BLaER1 treated with 17β-estradiol and CSF1 and Interleukin-3, amounts not matched to agents 10 nM and 100 nM (cell line): ENCODE data around the gene CCDC9.
"Not testable (repeated sequence)": the region's sequence is repeated elsewhere in the genome, so short reads cannot be mapped to it uniquely, and the experiment has no call there.

Source experiments
- H3K27ac ChIP-seq, 11 experiments: shearing (Covaris generic); formaldehyde crosslinking; 2 replicates each; pipeline ENCODE4 v1.8.1; 2022
- H3K27me3 ChIP-seq, 11 experiments: shearing (Covaris generic); formaldehyde crosslinking; 2 replicates each; pipeline ENCODE4 v1.8.1; 2022
- H3K36me3 ChIP-seq, 11 experiments: shearing (Covaris generic); formaldehyde crosslinking; 2 replicates each; pipeline ENCODE4 v1.8.1; 2022
- H3K4me1 ChIP-seq, 10 experiments: shearing (Covaris generic); formaldehyde crosslinking; 2 replicates each; pipeline ENCODE4 v1.8.1; 2022
- H3K4me2 ChIP-seq, 11 experiments: shearing (Covaris generic); formaldehyde crosslinking; 2 replicates each; pipeline ENCODE4 v1.8.1; 2022
- H3K4me3 ChIP-seq, 10 experiments: shearing (Covaris generic); formaldehyde crosslinking; 2 replicates each; pipeline ENCODE4 v1.8.1; 2022
- H3K9ac ChIP-seq, 11 experiments: shearing (Covaris generic); formaldehyde crosslinking; 2 replicates each; pipeline ENCODE4 v1.8.1; 2022
- H3K9me3 ChIP-seq, 11 experiments: shearing (Covaris generic); formaldehyde crosslinking; replicated peaks in 1 of 11; 2 replicates each; pipeline ENCODE4 v1.8.1; 2022
- H4K20me1 ChIP-seq, 11 experiments: shearing (Covaris generic); formaldehyde crosslinking; 2 replicates each; pipeline ENCODE4 v1.8.1; 2022
- Cebpa-rat ChIP-seq, 11 experiments: shearing (Covaris generic); IDR thresholded peaks; 2 replicates each; pipeline ENCODE4 v1.8.1; 2022

CCDC9 gene

DNA sequence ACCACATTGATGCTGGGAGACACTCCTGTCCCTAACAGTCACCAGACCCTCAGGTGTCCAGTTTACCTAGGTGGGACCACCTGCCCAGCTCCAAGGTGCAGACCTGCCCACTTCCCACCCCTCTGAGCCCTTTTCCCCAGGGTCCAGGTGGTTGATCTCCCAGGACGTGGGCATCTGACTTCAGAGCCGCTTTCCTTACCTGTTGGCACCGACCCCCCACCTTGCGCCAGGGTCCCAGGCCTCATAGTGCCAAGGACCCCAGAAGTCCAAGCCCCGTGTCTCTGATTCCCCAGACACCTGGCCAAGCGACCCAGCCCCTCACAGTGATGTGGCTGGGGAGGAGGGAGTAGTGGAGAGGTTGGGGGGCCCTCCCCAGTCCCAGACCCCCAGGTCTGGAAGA, 15.8 kb upstream of the CCDC9 start:
- TF ChIP-seq Cebpa-rat (IDR thresholded peaks at IDR 0.05) = no peak
- Histone ChIP-seq H3K4me3 (peak overlapping the region in 4 of 10 experiments; percentile 3 to 61 (median 20); a peak in 6 of 20 replicates), H3K36me3 (no peaks in the 10 kb centered on the region), H3K27me3 (peaks cover 30 to 54% (median 51%) of the 10 kb centered on the region in 11 experiments), H3K4me2 (peak overlapping the region; percentile 64 to 86 (median 75)), H4K20me1 (peaks cover 0 to 13% (median 6%) of the 10 kb centered on the region in 11 experiments; a peak in 7 of 22 replicates), H3K9ac (peak overlapping the region in 1 of 11 experiments; percentile 11; a peak in 1 of 22 replicates), H3K9me3 (no peaks in the 10 kb centered on the region), H3K27ac (no peak overlapping the region), H3K4me1 (peaks cover 46 to 72% (median 59%) of the 10 kb centered on the region in 10 experiments)

DNA sequence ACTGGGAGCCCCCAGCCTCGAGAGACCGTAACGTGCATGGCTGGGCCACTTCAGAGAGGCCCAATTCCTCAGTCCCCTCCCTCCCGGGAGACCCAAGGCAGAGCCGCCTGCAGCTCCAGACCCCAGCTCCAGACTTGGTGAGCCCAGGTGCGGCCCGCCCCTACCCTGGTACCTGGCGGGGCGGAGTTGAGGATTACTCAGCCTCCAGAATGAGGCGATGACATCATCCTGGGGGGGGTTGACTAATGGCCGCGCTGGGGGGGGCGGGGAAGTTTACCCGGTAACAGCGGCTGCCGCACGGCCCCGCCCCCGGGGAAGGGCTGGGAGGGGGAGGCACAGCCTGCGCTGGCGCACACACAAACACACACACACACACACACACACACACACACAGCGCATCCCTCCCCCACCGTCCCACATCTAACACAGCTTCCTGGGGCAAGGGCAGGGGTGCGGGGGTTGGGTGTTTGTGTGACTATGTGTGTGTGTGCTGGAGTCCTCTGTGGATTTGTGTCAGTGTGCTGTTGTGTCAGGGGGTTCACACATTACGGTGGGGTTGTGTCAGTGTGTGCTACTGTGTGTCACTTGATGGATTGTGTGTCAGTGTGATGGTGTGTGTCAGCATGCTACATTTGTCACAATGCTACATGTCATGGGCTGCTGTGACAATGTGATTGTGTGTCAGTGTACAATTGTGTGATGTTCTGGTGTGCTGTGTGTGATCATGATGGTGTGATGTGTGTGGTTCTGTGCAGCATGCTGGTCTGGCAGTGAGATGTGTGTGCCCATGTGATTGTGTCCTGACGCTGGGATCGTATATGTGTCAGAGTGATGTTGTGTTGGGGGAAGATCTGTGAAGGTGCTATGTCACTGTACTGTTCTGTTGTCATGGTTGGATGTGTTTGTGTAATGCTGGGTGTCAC, 15.1 kb upstream of the CCDC9 start:
- Histone ChIP-seq H3K9me3 (no peaks in the 10 kb centered on the region), H3K27me3 (peaks cover 30 to 54% (median 51%) of the 10 kb centered on the region in 11 experiments), H3K4me3 (peak overlapping the region in 4 of 10 experiments; percentile 3 to 61 (median 20); a peak in 6 of 20 replicates), H3K27ac (no peak overlapping the region), H3K4me1 (peaks cover 46 to 72% (median 59%) of the 10 kb centered on the region in 10 experiments), H3K4me2 (peak overlapping the region; percentile 64 to 86 (median 75)), H3K9ac (peak overlapping the region in 1 of 11 experiments; percentile 11; a peak in 1 of 22 replicates), H4K20me1 (peaks cover 0 to 13% (median 6%) of the 10 kb centered on the region in 11 experiments; a peak in 7 of 22 replicates), H3K36me3 (no peaks in the 10 kb centered on the region)
- TF ChIP-seq Cebpa-rat (IDR thresholded peaks at IDR 0.05) = no peak

DNA sequence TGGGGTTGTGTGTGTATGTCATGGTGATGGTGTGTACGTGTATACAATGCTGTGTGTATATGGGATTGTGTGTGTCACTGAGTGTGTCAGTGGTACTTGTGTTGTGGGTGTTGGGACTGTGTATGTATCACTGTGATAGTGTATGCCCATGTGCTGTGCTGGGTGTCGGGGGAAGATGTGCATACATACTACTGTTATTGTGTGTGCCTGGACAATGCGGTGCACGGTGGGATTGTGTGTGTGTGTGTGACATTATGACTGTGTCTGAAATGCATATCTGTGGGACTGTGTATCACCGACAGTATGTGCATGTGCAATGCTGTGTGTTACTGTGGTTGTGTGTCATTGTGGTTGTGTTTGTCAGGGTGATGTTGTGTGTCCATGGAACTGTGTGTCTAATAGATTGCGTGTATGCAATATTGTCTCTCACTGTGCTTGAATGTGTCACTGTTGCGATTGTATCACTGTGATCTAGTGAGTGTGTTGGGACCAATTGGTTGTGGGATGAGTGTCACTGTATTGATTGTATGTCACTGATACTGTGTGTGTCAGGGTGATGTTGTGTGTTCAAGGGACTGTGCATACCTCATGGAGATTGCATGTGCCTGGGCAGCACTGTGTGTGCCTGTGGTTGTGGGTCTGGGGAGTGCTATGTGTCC, 14.3 kb upstream of the CCDC9 start:
- no peak for TF ChIP-seq Cebpa-rat (IDR thresholded peaks at IDR 0.05)
- Histone ChIP-seq H3K4me1 (peaks cover 46 to 64% (median 55%) of the 10 kb centered on the region in 10 experiments), H3K9ac (no peak overlapping the region), H3K4me3 (no peak overlapping the region), H3K9me3 (no peaks in the 10 kb centered on the region), H4K20me1 (peaks cover 0 to 13% (median 6%) of the 10 kb centered on the region in 11 experiments; a peak in 7 of 22 replicates), H3K4me2 (peak overlapping the region; percentile 64 to 86 (median 75); a peak in 20 of 22 replicates), H3K27me3 (peaks cover 30 to 54% (median 51%) of the 10 kb centered on the region in 11 experiments), H3K27ac (no peak overlapping the region), H3K36me3 (no peaks in the 10 kb centered on the region)

DNA sequence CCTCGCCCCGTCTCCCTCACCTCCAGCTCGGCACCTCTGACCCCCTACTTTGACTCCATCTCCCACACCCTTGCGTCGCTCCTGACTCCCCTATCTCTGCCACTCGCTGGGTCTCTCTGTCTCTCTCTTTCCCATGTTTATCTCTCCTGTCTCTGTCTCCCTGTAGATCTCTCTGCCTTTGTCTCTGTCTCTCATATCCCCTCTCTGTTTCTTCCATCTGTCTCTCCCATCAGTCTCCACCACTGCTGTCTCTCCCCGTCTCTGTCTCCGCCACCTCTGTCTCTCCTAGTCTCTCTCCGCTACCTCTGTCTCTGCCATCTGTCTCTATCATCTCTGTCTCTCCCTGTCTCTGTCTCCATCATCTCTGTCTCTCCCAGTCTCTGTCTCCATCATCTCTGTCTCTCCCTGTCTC, 13.0 kb upstream of the CCDC9 start:
- TF ChIP-seq Cebpa-rat (IDR thresholded peaks at IDR 0.05) = no peak
- H3K4me1 ChIP-seq = peaks cover 43 to 60% (median 52%) of the 10 kb centered on the region in 10 experiments
- peaks cover 0 to 13% (median 6%) of the 10 kb centered on the region in 11 experiments; a peak in 7 of 22 replicates for H4K20me1 ChIP-seq
- H3K9me3 ChIP-seq = no peaks in the 10 kb centered on the region
- peak overlapping the region; percentile 4 to 59 (median 46); a peak in 15 of 20 replicates for H3K4me3 ChIP-seq
- H3K27me3 ChIP-seq = peaks cover 30 to 53% (median 51%) of the 10 kb centered on the region in 11 experiments
- H3K9ac ChIP-seq = peak overlapping the region; percentile 49 to 81 (median 72); a peak in 19 of 22 replicates
- peak overlapping the region; percentile 62 to 88 (median 77); a peak in 20 of 22 replicates for H3K27ac ChIP-seq
- no peaks in the 10 kb centered on the region for H3K36me3 ChIP-seq
- H3K4me2 ChIP-seq = peak overlapping the region; percentile 56 to 96 (median 87)

DNA sequence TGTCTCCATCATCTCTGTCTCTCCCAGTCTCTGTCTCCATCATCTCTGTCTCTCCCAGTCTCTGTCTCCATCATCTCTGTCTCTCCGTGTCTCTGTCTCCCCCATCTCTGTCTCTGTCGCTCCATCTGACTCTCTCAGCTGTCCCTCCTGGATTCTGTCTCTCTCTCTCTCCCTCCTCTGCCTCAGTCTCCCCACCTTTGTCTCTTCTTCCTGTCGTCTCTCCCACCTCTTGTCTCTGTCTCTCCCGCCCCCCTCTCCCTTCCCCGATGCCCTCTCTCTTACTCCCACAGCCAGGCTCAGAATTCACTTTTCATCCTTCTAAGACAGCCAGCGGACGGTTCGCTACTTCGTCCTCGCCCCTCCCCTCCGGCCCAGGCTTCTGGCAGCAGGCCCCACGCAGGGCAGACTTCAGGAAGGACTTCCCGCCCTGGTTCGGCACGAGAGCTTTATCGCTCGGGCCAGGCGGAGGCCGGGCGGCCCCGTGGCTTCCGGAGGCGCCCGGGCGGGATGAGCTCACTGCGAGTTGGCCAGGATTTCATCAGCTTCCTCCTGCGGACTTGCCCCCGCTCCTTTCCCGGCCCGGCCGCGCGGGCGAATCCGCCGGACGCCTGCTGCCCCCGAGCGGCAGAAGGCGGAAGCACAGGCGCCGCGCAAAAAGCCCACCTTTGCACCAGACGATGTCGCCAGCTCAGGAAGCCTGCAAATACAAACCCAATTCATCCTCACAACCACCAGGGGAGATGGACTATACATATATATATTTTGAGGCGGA, 12.4 kb upstream of the CCDC9 start:
- H3K27me3 ChIP-seq = peaks cover 30 to 48% (median 46%) of the 10 kb centered on the region in 11 experiments
- peak overlapping the region; percentile 66 to 96 (median 87) for H3K4me2 ChIP-seq
- H3K36me3 ChIP-seq = no peaks in the 10 kb centered on the region
- H3K4me3 ChIP-seq = peak overlapping the region; percentile 4 to 59 (median 46); a peak in 15 of 20 replicates
- H3K9me3 ChIP-seq = no peaks in the 10 kb centered on the region
- TF ChIP-seq Cebpa-rat (IDR thresholded peaks at IDR 0.05) = peak in 7 of 11 experiments; percentile 24 to 93 (median 73); a peak in 12 of 22 replicates
- peaks cover 43 to 58% (median 52%) of the 10 kb centered on the region in 10 experiments for H3K4me1 ChIP-seq
- peak overlapping the region; percentile 62 to 88 (median 77); a peak in 21 of 22 replicates for H3K27ac ChIP-seq
- H3K9ac ChIP-seq = peak overlapping the region; percentile 55 to 81 (median 72); a peak in 21 of 22 replicates
- peaks cover 0 to 13% (median 6%) of the 10 kb centered on the region in 11 experiments; a peak in 7 of 22 replicates for H4K20me1 ChIP-seq

DNA sequence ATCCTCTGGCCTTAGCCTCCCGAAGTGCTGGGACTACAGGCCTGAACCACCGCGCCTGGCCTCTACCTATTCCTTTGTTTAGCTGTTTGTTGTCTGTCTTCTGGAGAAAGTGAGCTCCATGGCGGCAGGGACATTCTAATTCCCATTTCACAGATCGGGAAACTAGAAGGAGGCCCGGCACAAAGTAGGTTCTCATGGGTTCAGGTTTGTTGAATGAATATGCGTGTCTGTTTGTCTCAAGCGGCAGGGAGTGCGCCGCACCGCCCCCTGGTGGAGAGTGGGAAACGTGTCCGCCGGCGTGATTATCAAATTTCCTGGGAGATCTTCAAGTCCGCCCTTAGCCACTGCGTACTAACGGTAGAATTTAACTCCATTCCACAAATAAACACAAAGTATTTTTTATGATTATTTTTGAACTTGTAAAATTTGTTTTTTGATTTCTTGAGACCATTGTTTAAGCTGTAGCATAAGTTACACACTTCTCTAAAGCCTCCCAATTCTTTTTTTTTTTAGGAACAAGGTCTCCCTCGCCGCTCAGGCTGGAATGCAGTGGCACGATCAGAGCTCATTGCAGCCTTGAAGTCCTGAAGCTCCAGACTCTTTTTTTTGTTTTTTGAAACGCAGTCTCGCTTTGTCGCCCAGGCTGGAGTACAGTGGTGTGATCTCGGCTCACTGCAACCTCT, 8.9 kb upstream of the CCDC9 start:
- Histone ChIP-seq H3K9ac (no peak overlapping the region), H4K20me1 (no peaks in the 10 kb centered on the region; a peak in 1 of 22 replicates), H3K4me2 (no peak overlapping the region), H3K4me3 (no peak overlapping the region), H3K4me1 (peaks cover 19 to 34% (median 27%) of the 10 kb centered on the region in 10 experiments), H3K27ac (no peak overlapping the region), H3K27me3 (peaks cover 0 to 13% (median 11%) of the 10 kb centered on the region in 11 experiments; a peak in 18 of 22 replicates), H3K36me3 (no peaks in the 10 kb centered on the region), H3K9me3 (no peaks in the 10 kb centered on the region)
- no peak for TF ChIP-seq Cebpa-rat (IDR thresholded peaks at IDR 0.05)

DNA sequence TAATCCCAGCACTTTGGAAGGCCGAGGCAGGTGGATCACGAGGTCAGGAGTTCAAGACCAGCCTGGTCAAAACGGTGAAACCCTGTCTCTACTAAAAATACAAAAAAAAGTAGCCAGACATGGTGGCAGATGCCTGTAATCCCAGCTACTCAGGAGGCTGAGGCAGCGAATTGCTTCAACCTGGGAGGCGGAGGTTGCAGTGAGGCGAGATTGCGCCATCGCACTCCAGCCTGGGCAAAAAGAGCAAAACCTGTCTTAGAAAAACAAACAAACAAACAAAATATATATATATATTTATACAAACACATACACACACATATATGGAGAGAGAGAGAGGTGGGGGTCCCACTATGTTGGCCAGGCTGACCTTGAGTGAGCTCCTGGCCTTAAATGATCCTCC, 3.3 kb upstream of the CCDC9 start:
- H3K4me1 ChIP-seq = peaks cover 13 to 26% (median 20%) of the 10 kb centered on the region in 10 experiments
- H3K27ac ChIP-seq, H3K4me2 ChIP-seq, H3K9me3 ChIP-seq, H3K36me3 ChIP-seq, H3K4me3 ChIP-seq, H3K9ac ChIP-seq, H4K20me1 ChIP-seq, H3K27me3 ChIP-seq: not testable (repeated sequence)
- peak in 2 of 11 experiments; percentile 31 to 56; a peak in 2 of 22 replicates for TF ChIP-seq Cebpa-rat (IDR thresholded peaks at IDR 0.05)
